T follicular helper cell (primary cell): ENCODE data around the gene NELFCD.
"Not testable (repeated sequence)": the region's sequence is repeated elsewhere in the genome, so short reads cannot be mapped to it uniquely, and the experiment has no call there.

Experiments
- DNase-seq: peaks from one replicate; pipeline ENCODE4 v3.0.0-alpha.2; 2020; ENCODE audit warnings: low read depth

Gene NELFCD

DNA sequence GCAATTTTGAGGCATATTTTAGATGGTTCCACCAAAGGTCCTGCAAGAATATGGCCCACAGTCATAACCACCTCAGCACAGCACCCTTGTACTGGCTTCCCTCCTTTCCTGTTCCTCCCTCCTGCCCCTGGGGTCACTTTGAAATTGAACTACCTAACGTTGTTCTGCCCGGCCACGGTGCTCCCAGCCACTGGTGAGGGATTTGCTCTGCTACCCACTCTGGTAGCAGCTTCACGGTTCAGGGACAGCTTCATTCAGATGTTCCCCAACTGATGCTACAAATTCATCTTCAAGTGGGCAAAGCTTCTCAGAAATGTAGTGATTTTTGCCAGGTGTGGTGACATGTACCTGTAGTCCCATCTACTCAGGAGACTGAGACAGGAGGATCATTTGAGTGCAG, 7.9 kb upstream of the NELFCD start:
- no peak for DNase-seq

DNA sequence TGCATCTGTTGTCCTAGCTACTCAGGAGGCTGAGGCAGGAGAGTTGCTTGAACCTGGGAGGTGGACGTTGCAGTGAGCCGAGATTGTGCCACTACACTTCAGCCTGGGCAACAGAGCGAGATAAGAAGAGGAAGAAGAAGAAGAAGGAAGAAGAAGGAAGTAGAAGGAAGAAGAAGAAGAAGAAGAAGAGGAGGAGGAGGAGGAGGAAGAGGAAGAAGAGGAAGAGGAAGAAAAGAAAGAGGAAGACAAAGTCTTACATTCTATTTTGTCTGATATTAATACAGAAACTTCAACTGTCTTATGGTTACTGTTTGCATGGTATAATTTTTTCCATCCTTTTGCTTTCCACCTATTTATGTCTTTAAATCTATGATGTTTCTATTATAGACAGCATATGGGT, 7.2 kb upstream of the NELFCD start:
- DNase-seq: no peak

DNA sequence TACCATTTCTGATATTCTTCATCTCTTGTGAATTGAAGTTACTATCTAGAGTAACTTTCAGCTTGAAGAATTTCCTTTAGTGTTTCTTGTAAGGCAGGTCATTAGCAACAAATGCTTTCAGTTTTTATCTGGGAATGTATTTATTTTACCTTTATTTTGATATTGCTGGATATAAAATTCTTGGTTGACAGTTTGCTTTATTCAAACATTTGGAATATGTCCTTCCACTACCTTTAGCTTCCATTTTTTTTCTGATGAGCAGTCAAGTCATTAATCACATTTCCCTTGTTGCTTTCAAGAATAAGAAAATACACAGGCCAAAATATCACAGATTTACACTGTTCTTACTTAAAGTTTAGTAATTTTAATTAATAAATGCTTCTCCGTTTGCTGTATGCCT, 5.7 kb upstream of the NELFCD start:
- DNase-seq: no peak

DNA sequence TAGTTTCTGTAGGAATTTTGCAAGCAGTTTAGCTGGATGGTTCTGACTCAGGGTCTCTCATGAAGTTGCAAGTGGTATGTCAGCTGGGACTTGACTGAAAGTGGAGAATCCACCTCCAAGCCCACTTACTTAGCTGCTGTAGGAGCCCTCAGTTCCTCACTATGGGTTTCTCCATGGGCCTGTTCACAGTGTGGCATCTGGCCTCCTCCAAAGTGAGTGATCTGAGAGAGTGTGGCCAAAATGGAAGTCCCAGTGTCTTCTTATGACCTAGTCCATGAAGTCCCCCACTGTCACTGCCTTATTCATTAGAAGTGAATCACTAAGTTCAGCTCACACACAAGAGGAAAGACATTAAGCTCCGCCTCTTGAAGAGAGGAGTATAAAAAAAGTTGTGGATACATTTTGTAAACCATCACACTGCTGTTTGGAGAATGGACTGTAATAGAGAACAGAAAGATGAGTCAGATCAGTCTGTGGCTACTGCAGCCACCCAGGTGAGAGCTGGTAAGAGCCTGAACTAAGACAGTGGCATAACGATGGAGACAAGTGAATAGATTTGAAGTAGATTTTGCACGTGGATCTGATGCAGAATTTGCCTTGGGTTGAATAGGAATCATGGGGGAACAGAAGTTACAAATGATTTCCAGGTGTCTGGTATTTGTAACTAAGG, 4.9 kb upstream of the NELFCD start:
- DNase-seq: no peak

DNA sequence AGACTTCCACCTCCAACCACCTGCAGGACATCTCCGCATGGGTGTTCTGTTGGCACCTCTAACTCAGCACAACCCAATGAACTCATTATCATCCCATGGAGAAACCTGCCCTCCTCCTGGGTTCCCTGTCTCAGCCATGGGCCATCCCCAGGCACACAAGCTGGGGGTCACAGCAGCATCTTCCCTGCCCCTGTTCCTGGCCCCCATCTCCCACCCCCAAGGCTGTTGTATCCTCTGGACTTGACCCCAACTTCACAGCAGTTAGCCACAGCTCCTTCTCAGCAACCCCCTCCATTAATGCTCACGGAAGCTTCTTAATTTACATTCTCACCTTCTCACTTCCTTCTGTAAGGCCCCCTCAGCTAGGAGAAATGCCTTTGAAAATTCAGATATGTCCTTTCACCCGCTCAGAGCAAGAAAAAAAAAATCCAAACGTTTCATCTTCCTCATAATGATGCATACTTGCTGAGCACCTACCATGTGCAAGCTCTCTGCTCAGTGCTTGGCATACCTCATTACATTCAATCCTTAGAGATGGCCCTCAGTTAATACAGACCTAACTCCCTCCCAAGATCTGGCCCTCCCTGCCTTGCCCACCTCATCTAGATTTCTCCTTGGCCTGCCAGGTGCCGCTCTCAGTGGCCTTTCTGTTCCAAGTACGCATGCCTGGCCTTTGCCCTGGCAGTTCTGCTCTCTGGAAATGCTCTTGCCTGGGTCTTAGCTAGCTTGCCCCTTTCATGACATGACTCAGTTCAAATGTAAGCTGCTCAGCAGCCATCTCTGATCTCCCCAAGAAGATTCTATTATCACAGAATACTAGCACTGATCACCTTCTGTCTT, 2.5 kb upstream of the NELFCD start:
- DNase-seq: no peak

DNA sequence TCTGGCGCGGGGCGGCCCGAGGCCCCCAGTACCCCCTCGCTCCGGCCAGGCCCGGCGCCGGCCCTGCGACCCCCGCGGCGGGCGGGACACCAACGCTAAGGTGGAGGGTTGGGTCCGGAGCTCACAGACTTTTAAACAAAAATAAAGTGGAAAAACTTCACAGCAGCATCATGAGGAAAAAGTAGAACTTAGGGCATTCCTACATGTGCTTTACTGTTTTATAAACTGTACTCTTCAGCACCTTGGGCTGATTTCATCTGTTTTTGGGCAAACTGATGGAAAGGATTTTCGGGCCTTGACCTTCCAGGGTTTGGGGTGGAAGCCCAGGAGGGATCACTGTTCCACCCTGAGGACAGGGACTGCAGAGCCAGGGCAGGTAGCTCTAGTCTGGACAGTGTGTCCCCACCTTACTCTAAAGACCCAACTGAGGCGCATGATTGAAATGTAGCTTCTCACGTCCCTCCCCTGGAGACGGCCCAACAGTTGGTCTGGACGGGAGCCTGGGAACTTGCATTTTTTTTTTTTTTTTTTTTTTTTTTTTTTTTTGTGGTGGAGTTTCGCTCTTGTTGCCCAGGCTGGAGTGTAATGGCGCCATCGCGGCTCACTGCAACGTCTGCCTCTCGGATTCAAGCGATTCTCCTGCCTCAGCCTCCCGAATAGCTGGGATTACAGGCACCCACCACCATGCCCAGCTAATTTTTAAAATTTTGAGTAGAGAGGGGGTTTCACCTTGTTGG, 740 bp downstream of the NELFCD start:
- DNase-seq: no peak

DNA sequence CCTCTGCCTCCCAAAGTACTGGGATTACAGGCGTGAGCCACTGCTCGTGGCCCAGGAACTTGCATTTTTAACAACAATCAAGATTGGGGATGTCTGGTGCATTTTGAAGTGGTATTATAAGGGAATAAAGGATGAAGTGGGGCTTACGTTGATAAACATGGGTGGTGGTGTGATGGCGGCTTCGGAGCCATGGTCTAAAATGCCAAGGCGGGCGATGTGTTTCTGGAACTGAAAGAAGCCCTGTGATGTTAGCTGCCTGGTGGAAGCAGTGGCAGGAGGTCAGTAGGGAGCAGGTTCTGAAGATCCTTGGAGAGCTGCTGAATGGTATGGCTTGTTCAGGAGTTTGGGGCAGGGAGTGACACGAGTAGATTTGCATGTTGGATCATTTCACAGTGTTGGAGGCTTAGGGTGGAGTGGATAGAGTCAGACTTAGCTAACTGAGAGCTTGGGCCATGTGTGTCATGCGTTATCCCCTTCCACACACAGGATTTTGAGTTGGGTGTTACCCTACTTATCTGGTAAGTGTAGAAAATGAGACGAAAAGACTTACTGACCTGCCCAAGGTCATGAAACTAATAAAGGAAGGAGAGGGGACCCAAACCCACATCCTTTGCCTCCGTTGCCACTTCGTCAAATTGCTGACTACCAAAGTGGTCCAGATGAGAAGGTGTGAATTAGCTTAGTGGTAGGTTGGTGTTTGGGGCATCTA, 1.5 kb downstream of the NELFCD start:
- DNase-seq: no peak

DNA sequence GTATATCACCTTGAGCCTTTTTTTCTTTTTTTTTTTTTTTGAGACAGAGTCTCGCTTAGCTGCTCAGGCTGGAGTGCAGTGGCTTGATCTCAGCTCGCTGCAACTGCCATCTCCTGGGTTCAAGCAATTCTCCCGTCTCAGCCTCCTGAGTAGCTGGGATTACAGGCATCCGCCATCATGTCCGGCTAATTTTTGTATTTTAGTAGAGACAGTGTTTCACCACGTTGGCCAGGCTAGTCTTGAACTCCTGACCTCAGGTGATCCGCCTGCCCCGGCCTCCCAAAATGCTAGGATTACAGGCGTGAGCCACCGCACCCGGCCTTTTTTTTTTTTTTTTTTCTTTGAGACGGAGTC, 2.0 kb downstream of the NELFCD start:
- DNase-seq: not testable (repeated sequence)

DNA sequence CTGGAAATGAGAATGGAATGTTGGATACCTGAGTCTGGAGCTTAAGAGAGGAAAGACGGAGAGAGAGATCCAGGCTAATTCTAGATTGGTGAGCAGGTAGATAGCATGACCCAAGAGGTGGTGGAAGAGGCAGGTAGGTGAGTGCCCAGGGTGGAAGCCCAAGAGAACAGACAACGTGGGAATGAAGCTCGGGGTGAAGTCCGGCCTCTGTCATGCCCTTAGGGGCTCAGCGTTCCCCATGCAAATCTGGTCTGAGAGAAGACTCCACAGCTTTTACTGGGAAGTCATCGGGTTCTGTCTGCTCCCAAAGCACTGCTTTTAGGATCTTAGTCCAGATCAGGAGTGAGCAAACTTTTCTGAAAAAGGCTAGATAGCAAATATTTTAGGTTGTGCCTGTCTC, 3.6 kb downstream of the NELFCD start:
- DNase-seq: no peak

DNA sequence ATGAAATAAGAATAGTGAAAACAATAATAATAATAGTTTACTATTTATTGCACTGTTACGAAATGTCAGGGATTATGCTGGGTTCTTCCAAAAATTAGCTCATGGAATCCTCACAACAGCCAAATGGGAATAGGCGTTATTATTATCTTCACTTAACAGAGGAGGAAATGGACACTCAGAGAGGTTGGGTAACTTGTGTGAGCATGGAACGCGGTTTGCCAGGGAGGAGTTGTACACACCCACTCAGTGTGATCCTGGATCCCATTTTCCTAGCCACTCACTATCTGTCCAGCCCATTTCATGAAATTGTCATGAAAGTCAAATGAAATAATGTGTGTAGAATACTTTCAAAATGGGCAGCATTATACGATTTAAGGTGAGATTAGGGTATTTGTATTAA, 4.6 kb downstream of the NELFCD start:
- DNase-seq: no peak

DNA sequence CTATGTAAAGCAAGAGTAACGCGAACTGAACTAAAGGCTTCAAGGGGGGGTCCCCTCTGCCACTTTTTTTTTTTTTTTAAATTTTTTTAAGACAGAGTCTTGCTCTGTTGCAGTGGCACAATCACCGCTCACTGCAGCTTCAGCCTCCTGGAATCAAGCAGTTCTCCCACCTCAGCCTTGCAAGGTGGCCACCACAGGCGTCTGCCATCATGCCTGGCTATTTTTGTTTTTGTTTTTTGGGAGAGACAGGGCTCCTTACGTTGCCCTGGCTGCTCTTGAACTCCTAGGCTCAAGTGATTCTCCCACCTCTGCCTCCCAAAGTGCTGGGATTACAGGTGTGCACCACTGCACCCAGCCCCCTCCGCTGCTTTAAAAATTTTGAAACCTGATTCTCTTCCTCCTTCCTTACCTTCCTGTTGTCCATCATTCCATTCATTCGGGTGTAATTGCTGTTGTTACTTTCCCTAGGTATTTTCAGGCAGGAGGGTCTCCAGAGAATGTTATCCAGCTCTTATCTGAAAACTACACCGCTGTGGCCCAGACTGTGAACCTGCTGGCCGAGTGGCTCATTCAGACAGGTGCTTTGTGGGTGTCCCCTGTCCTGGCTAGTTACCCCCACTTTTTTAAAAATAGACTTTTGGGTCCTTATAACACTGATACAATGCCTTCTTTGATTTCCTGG, 5.4 kb downstream of the NELFCD start:
- DNase-seq: no peak

DNA sequence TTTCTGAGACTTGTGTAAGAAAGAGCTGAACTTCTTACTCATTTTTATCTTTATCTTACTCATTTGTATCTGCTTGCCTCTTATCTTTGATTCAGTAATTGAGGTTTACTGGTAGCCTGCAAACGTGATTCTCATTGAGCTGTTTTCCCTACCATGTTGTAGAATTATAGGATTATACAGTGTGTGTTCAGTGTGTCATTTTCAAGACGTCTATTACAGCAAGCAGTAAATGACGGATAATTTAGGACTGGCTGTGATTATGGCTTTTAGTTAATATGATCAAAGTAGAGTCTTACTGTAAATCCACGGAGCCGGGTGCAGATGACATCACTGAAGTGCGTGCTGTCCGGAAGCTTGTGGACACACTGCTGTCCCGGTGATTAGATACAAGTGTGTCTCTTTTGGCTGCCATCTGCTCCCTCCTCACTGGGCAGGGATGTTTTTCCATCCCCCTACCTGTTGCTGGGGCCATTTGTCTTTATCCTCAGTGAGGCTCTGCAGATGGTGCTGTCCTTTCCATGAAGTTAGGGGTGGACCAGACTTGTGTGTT, 6.0 kb downstream of the NELFCD start:
- DNase-seq: no peak

DNA sequence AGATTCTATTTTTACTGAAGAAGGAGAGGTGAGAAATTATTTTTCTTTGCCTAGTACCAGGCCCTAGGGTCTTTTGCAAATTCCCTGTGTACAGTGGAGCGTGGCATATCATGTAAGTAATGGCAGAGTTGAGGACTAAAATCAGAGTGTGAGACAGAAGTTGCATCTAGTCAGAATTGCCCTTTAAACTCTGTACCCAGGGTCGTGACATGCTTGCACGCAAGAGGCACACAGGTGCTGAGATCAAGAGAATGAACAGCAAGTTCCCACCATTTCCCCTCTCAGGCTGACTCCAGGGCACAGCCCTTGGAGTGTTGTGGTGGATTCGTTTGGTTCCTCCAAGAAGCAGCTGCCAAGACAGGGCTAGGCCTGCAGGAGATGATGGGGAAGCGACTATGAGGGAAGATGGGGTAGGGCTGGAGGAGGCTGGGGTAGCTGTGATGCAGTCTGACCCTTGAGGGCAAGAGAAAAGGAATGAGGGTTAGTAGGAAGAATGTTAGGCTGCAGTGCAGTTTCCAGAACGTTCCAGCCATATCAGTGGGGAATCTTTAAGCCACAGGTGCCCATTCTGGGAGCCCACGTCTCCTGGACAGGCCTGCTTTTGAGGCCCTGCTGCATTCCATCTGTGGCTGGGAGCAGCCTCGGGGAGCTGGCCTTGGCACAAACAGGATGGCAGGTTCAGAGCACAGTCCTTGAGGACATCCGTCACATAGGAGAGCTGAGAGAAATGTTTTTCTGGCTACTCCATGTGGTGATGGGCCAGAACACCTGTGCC, 6.9 kb downstream of the NELFCD start:
- no peak for DNase-seq

DNA sequence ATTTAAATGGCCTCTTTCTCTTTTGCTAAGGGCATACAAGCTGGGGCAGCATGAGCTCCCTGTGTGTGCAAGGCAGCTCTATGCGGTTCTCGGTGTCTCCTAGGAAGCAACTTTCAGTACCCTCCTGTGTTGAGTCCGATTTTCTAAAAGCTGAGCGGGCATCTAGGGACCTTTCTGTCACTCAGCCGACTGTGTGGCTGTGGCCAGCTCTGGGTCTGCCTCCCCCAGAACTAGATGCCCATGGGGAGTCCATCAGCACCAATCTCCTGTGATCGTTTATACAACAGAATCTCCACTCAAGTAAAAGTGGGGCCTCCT, 7.5 kb downstream of the NELFCD start:
- DNase-seq: no peak

DNA sequence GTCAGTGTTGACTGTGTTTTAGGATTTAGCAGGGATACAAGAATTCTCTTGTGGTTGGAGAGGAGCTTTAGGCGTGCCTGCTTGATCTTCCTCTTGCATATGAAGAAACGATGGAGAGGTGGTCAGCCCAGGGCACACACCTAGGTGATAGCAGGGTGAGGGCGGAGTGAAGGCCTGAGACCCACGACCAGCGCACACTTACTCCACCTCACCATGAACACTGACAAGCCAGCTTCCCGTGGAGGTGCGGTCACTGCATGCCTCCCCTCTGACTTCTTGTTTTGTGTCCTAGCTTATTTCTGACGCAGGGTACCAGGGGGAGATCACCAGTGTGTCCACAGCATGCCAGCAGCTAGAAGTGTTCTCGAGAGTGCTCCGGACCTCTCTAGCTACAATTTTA, 8.1 kb downstream of the NELFCD start:
- DNase-seq: no peak

DNA sequence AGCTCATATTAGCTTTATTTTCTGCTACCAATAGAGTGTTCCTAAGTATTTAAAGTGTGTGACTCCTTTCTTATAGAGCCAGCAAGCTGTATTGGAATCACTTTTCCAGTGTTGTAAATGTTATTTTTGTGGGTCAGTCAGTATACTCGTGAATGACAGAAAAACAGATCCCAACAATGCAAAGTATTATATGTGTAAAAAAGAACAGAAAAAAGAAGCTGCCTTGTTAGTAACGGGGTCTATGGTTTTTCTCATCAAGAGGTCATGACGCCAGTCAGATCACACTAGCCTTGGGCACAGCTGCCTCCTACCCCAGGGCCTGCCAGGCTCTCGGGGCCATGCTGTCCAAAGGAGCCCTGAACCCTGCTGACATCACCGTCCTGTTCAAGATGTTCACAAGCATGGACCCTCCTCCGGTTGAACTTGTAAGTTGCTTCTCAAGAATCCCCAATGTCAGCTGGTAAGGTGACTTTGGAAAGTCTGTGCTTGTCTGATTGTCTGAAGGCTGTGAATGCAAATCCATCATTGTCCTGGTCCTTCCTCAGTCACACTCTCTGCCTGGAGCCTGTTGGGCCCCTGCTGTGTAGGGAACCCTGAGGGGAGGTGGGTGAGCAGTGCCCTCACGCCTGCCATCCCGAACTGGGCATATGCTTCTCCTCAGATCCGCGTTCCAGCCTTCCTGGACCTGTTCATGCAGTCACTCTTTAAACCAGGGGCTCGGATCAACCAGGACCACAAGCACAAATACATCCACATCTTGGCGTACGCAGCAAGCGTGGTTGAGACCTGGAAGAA, 9.8 kb downstream of the NELFCD start:
- no peak for DNase-seq

DNA sequence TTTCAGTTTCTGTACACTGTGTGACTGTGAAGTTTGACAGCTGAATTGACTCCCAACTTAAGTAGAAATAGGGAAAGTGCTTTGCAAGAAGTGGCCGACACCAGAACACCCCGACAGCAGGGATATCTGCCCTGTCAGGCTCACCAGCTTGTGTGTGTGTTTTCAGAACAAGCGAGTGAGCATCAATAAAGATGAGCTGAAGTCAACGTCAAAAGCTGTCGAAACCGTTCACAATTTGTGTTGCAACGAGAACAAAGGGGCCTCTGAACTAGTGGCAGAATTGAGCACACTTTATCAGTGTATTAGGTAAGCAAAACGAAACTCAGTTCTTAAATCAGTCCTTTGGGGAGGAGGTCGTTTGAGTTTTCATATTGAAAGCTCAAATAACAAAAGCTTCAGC, 10.7 kb downstream of the NELFCD start:
- DNase-seq: no peak

DNA sequence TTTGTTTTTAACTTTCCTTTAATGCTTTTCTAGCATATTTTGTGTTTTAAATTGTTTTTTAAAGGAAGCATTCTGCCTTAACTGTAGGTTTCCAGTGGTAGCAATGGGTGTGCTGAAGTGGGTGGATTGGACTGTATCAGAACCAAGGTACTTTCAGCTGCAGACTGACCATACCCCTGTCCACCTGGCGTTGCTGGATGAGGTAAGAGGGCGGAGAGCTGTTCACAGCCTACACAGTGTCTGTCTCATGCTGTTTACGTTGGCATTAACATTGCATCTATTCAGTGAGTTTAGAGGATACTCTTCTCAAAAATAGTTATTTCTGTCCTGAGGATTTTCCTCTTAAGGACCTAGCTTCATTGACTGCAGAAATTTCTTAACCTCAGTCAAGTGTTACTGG, 11.9 kb downstream of the NELFCD start:
- no peak for DNase-seq

DNA sequence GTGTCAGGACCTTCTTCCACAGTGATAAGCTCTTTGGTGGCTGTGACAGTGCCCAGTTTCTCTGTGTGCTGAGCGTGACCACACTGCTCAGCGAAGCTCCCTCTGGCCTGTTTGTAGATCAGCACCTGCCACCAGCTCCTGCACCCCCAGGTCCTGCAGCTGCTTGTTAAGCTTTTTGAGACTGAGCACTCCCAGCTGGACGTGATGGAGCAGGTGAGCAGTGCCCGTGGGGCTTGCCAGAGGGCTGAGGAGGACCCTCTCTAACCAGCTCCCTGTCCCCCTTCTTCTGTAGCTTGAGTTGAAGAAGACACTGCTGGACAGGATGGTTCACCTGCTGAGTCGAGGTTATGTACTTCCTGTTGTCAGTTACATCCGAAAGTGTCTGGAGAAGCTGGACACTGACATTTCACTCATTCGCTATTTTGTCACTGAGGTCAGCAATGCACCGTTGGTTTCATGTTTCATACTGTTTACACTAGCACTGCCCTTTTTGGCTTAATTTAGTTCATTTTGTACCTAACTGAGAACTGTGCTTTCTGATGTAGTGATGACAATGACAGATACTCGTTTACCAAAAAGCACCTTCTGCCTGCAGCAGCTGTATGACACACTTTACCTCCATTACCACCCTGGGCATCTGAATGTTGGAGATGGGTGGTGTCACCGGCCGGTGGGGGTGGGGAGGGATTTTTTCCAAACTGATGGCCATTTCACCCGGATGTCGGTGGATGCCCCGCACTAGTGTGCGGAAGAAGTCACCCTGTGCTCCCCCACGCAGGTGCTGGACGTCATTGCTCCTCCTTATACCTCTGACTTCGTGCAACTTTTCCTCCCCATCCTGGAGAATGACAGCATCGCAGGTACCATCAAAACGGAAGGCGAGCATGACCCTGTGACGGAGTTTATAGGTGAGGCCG, 12.5 kb downstream of the NELFCD start:
- no peak for DNase-seq
